LNCAP (cell line): Measurements from ENCODE around the gene TRIP11.

Experiments used
- CTCF ChIP-seq: fragments of 450-650 bp; IDR thresholded peaks from 2 replicates; pipeline ENCODE4 v1.5.1; 2017; ENCODE audit warnings: mild to moderate bottlenecking

Gene TRIP11

GRCh38 chr14:92039719-92040430, at the start of gene TRIP11:
TRIP11 (minus strand) TSS chr14:92040059; CDS start chr14:92039685, 374 bp downstream.
- no peak for TF ChIP-seq CTCF

- no peak for TF ChIP-seq CTCF
Measured at GRCh38 chr14:92088494-92088893, 48.6 kb upstream of the TRIP11 start.

- no peak for TF ChIP-seq CTCF
Measured at GRCh38 chr14:92074555-92074954, 34.7 kb upstream of the TRIP11 start.

GRCh38 chr14:92058006-92058917, 18.4 kb upstream of the TRIP11 start:
- TF ChIP-seq CTCF: no peak

- TF ChIP-seq CTCF: no peak
Measured at GRCh38 chr14:92049781-92050180, 9.9 kb upstream of the TRIP11 start.

GRCh38 chr14:92041203-92041602, 1.3 kb upstream of the TRIP11 start:
- no peak for TF ChIP-seq CTCF

- no peak for TF ChIP-seq CTCF
Measured at GRCh38 chr14:92040431-92041051, 682 bp upstream of the TRIP11 start.
